Parathyroid adenoma (tissue), 2 donors: Measurements from ENCODE around the gene TAOK3.
"Not testable (repeated sequence)": the region's sequence is repeated elsewhere in the genome, so short reads cannot be mapped to it uniquely, and the experiment has no call there.

Experiments used
- H2AFZ ChIP-seq: fragments of 300-600 bp; sonication (generic); one replicate; pipeline ENCODE4 v1.7.0; 2017; ENCODE audit warnings: antibody characterized with exemption, mild to moderate bottlenecking
- H3K27ac ChIP-seq: fragments of 300-600 bp; sonication (generic); one replicate; pipeline ENCODE4 v1.7.0; 2017
- H3K27me3 ChIP-seq: fragments of 300-600 bp; sonication (generic); one replicate; pipeline ENCODE4 v1.7.0; 2017; ENCODE audit warnings: low read length; ENCODE audit not compliant: control insufficient read depth, insufficient read depth
- H3K36me3 ChIP-seq: fragments of 300-600 bp; sonication (generic); one replicate; pipeline ENCODE4 v1.7.0; 2017; ENCODE audit warnings: low read length; ENCODE audit not compliant: control insufficient read depth, insufficient read depth
- H3K4me1 ChIP-seq: fragments of 300-600 bp; sonication (generic); one replicate; pipeline ENCODE4 v1.7.0; 2017; ENCODE audit warnings: control low read depth
- H3K4me2 ChIP-seq: fragments of 300-600 bp; sonication (generic); one replicate; pipeline ENCODE4 v1.7.0; 2017; ENCODE audit warnings: low read length
- H3K4me3 ChIP-seq: fragments of 300-600 bp; sonication (generic); one replicate; pipeline ENCODE4 v1.7.0; 2017; ENCODE audit warnings: low read depth, low read length
- H3K79me2 ChIP-seq: fragments of 300-600 bp; sonication (generic); one replicate; pipeline ENCODE4 v1.7.0; 2017; ENCODE audit warnings: control low read depth
- H3K9ac ChIP-seq: fragments of 300-600 bp; sonication (generic); one replicate; pipeline ENCODE4 v1.7.0; 2017; ENCODE audit warnings: mild to moderate bottlenecking
- H3K9me3 ChIP-seq: fragments of 300-600 bp; sonication (generic); one replicate; pipeline ENCODE4 v1.7.0; 2017; ENCODE audit warnings: low read length; ENCODE audit not compliant: control insufficient read depth
- TF ChIP-seq, protein P1 (sequence below): fragments of 300-600 bp; sonication (generic); IDR thresholded peaks from one replicate; pipeline ENCODE4 v1.7.0; 2017; ENCODE audit warnings: antibody characterized with exemption, mild to moderate bottlenecking
- donor health status: primary hyperparathyroidism.

The TAOK3 gene

DNA sequence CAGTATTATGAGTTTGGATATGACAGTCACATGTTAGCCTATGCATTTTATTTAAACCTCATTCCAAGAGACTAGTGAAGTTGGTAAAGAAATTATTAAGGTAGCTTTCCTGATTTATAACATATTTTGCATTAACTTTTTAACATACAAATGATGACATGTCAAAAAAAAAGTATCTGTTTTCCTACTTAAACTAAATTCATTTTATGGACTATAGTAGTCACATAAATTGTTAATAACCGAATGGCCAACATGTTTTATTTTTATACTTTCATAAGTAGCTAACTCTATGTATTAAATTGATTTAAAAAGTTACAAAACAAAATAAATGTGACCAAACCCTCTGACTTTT lies 14.7 kb downstream of the TAOK3 start:
- Histone ChIP-seq H3K36me3 (no peaks in the 10 kb centered on the region), H3K27ac (peak overlapping the region; percentile 43), H2AFZ (no peak overlapping the region), H3K79me2 (peaks cover 10% of the 10 kb centered on the region), H3K27me3 (no peaks in the 10 kb centered on the region), H3K4me1 (peaks cover 3% of the 10 kb centered on the region), H3K4me3 (no peak overlapping the region), H3K9me3 (no peaks in the 10 kb centered on the region), H3K4me2 (no peak overlapping the region), H3K9ac (no peak overlapping the region)
- TF ChIP-seq, protein P1, sequence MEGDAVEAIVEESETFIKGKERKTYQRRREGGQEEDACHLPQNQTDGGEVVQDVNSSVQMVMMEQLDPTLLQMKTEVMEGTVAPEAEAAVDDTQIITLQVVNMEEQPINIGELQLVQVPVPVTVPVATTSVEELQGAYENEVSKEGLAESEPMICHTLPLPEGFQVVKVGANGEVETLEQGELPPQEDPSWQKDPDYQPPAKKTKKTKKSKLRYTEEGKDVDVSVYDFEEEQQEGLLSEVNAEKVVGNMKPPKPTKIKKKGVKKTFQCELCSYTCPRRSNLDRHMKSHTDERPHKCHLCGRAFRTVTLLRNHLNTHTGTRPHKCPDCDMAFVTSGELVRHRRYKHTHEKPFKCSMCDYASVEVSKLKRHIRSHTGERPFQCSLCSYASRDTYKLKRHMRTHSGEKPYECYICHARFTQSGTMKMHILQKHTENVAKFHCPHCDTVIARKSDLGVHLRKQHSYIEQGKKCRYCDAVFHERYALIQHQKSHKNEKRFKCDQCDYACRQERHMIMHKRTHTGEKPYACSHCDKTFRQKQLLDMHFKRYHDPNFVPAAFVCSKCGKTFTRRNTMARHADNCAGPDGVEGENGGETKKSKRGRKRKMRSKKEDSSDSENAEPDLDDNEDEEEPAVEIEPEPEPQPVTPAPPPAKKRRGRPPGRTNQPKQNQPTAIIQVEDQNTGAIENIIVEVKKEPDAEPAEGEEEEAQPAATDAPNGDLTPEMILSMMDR = no peak

DNA sequence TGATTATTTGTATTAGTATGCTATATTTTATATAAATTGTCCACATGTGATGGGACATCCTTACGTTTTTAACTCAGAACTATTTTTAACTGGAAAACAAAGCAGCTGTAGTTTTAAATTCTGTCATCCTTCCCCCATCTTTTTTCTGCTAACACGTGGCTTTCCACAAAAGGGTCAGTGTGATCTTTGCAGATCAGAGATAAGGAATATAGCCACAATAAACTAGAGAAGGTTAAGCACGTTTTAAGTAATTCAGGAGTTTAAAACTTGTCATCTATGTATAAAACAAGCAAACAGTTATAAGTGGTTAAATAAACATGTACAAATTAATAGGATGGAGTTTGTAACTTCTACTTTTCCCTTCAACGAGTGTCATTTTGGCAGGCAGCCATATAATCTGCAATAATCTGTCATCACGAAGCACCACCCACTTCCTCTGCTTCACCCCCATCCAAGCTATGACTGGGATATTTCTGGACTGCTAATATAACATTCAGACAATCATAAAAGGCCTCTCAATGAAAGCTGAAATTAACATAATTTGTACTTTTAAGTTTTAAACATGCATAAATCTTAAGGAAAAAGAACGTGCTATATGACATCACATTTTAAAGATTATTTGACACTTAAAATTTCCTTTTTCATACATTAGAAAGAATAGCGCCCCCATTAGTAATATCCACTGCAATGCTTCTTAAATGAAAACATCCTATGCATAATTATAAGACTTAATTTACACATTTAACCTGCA lies 15.3 kb downstream of the TAOK3 start:
- no peaks in the 10 kb centered on the region for H3K9me3 ChIP-seq
- H3K36me3 ChIP-seq = no peaks in the 10 kb centered on the region
- no peak overlapping the region for H2AFZ ChIP-seq
- H3K4me3 ChIP-seq = peak overlapping the region; percentile 25
- no peak overlapping the region for H3K9ac ChIP-seq
- H3K4me2 ChIP-seq = peak overlapping the region; percentile 9
- peak overlapping the region; percentile 43 for H3K27ac ChIP-seq
- H3K4me1 ChIP-seq = peaks cover 3% of the 10 kb centered on the region
- no peaks in the 10 kb centered on the region for H3K27me3 ChIP-seq
- TF ChIP-seq, protein P1 = no peak
- H3K79me2 ChIP-seq = peaks cover 8% of the 10 kb centered on the region

DNA sequence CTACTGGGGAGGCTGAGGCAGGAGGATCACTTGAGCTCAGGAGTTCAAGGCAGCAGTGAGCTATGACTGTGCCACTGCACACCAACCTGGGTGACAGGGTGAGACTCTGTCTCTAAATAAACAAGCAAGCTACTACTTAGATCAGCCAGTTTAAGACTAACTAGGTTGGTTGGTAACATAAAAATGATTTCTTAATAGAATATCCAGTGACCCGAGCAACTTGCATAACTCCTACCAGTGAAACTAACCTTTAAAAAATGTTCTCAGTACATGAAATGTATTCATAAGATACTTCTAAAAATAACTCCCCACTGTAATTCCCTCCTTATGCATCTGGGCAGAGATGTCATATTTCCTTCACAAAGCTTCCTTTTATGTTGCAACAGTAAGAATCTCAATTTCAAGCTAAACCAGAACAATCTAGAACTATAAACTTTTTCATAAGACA lies 15.9 kb downstream of the TAOK3 start:
- H2AFZ ChIP-seq = no peak overlapping the region
- H3K4me2 ChIP-seq = peak overlapping the region; percentile 9
- peaks cover 12% of the 10 kb centered on the region for H3K79me2 ChIP-seq
- H3K27me3 ChIP-seq = no peaks in the 10 kb centered on the region
- H3K27ac ChIP-seq = peak overlapping the region; percentile 43
- H3K9me3 ChIP-seq = no peaks in the 10 kb centered on the region
- peak overlapping the region; percentile 25 for H3K4me3 ChIP-seq
- H3K4me1 ChIP-seq = peaks cover 3% of the 10 kb centered on the region
- H3K9ac ChIP-seq = no peak overlapping the region
- H3K36me3 ChIP-seq = no peaks in the 10 kb centered on the region
- TF ChIP-seq, protein P1 = no peak

DNA sequence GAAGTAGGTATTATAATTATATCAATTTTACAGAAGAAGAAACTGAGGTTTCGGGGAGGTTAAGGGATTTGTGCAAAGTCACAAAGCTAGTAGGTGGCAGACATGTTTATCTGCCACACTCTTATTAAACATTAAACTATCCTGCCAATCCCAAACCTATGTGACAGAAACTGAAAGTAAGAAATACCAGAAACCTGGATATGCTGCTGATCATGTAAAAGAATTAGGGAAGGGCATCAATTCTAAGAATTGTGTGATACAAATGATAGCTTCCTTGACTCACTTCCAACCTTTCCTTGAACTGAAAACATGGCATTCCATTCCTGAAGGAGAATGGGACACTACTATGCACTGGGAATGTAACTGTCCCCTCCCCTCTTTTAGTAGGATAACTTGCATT lies 16.9 kb downstream of the TAOK3 start:
- Histone ChIP-seq H3K9me3 (no peaks in the 10 kb centered on the region), H3K4me3 (no peak overlapping the region), H3K27me3 (no peaks in the 10 kb centered on the region), H3K36me3 (no peaks in the 10 kb centered on the region), H3K4me2 (no peak overlapping the region), H3K27ac (no peak overlapping the region), H3K4me1 (peaks cover 3% of the 10 kb centered on the region), H3K79me2 (peaks cover 17% of the 10 kb centered on the region), H3K9ac (no peak overlapping the region), H2AFZ (no peak overlapping the region)
- TF ChIP-seq, protein P1 = no peak

DNA sequence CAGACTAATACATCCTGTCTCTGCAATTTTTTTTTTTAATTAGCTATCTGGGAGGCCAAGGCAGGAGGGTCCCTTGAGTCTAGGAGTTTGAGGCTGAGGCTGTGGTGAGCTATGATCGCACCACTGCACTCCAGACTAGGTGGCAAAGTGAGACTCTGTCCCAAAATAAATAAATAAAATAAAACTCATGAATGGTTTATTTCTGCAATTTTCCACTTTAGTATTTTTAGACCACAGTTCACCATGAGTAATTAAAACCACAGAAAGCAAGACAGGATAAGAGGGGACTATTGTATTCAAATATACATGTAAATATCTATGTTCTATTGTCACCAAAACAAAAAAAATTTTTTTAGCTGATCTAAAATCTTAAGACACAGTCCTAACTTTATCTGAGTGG lies 17.8 kb downstream of the TAOK3 start:
- Histone ChIP-seq H3K27ac (no peak overlapping the region), H3K4me2 (no peak overlapping the region), H2AFZ (no peak overlapping the region), H3K9me3 (no peaks in the 10 kb centered on the region), H3K79me2 (peaks cover 18% of the 10 kb centered on the region), H3K4me1 (peaks cover 3% of the 10 kb centered on the region), H3K4me3 (no peak overlapping the region), H3K36me3 (no peaks in the 10 kb centered on the region), H3K27me3 (no peaks in the 10 kb centered on the region), H3K9ac (no peak overlapping the region)
- TF ChIP-seq, protein P1 = no peak

DNA sequence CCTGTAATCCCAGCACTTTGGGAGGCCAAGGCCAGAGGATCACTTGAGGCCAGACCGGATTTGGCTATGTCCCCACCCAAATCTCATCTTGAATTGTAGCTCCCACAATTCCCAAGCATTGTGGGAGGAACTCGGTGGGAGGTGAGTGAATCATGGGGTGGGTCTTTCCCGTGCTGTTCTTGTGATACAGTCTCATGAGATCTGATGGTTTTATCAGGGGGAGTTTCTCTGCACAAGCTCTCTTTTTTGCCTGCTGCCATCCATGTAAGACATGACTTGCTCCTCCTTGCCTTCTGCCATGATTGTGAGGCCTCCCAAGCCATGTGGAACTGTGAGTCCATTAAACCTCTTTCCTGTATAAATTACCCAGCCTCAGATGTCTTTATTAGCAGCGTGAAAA lies 18.2 kb downstream of the TAOK3 start:
- not testable (repeated sequence) for H3K9me3 ChIP-seq

More for the DNA sequence above, 18.2 kb downstream of the TAOK3 start:
- H3K4me3 ChIP-seq, H3K9ac ChIP-seq, H3K27me3 ChIP-seq, H3K36me3 ChIP-seq, H3K4me1 ChIP-seq, H2AFZ ChIP-seq, H3K4me2 ChIP-seq, H3K27ac ChIP-seq: not testable (repeated sequence)
- peaks cover 18% of the 10 kb centered on the region for H3K79me2 ChIP-seq
